GM21528 (cell line): Measurements from ENCODE around the gene FZR1.

Experiments
- ATAC-seq: cut with Tn5 transposase; IDR thresholded peaks from one replicate; pipeline ENCODE4 v1.9.1; 2021; ENCODE audit warnings: mild to moderate bottlenecking, moderate library complexity; ENCODE audit not compliant: unreplicated experiment, low FRiP score

FZR1 gene

GRCh38 chr19:3471954-3472655 lies 34.0 kb upstream of the FZR1 start:
- no peak for ATAC-seq

GRCh38 chr19:3474010-3474409 lies 32.1 kb upstream of the FZR1 start:
- no peak for ATAC-seq

- no peak for ATAC-seq
These were observed 31.5 kb upstream of the FZR1 start for GRCh38 chr19:3474614-3475013.

GRCh38 chr19:3475449-3475848 lies 30.7 kb upstream of the FZR1 start:
- ATAC-seq = no peak

- no peak for ATAC-seq
These were observed 29.3 kb upstream of the FZR1 start for GRCh38 chr19:3476830-3477229.

- no peak for ATAC-seq
These were observed 28.6 kb upstream of the FZR1 start for GRCh38 chr19:3477506-3477905.

GRCh38 chr19:3477951-3478350 lies 28.2 kb upstream of the FZR1 start:
- ATAC-seq = no peak

GRCh38 chr19:3478409-3479176 lies 27.5 kb upstream of the FZR1 start:
- no peak for ATAC-seq

GRCh38 chr19:3479177-3479833 lies 26.8 kb upstream of the FZR1 start:
- ATAC-seq = no peak

- no peak for ATAC-seq
These were observed 26.3 kb upstream of the FZR1 start for GRCh38 chr19:3479834-3480215.

GRCh38 chr19:3480383-3481091 lies 25.6 kb upstream of the FZR1 start, which contains the start of gene SMIM24:
SMIM24 (minus strand) TSS chr19:3480525; CDS start chr19:3480463, 62 bp downstream.
- no peak for ATAC-seq

GRCh38 chr19:3481241-3482090 lies 24.6 kb upstream of the FZR1 start:
- no peak for ATAC-seq

GRCh38 chr19:3482507-3483225 lies 23.4 kb upstream of the FZR1 start:
- ATAC-seq = no peak

- ATAC-seq = no peak
These were observed 22.9 kb upstream of the FZR1 start, which contains the start of gene SMIM44 for GRCh38 chr19:3483226-3483628. SMIM44 (minus strand) TSS chr19:3483441; CDS start chr19:3483403, 38 bp downstream.

- ATAC-seq = no peak
These were observed 14.6 kb upstream of the FZR1 start for GRCh38 chr19:3491396-3492119.

- ATAC-seq = no peak
These were observed 13.8 kb upstream of the FZR1 start for GRCh38 chr19:3492131-3492839.

- ATAC-seq = no peak
These were observed 13.2 kb upstream of the FZR1 start for GRCh38 chr19:3492919-3493318.

GRCh38 chr19:3493651-3494050 lies 12.5 kb upstream of the FZR1 start:
- ATAC-seq = no peak
